ENCODE results near the gene TRDMT1.

- no peak for TF ChIP-seq CTCF (IDR thresholded peaks at IDR 0.05)
- TF ChIP-seq POLR2A (IDR thresholded peaks at IDR 0.05) = no peak
Measured at GRCh38 chr10:17247210-17247609, 45.7 kb upstream of the TRDMT1 start.
